HG02610 (cell line): ENCODE results near the gene SLC13A2.

Experiments used
- ATAC-seq: cut with Tn5 transposase; IDR thresholded peaks from one replicate; pipeline ENCODE4 v1.9.1; 2021; ENCODE audit warnings: mild to moderate bottlenecking, moderate library complexity; ENCODE audit not compliant: unreplicated experiment

Gene SLC13A2

DNA sequence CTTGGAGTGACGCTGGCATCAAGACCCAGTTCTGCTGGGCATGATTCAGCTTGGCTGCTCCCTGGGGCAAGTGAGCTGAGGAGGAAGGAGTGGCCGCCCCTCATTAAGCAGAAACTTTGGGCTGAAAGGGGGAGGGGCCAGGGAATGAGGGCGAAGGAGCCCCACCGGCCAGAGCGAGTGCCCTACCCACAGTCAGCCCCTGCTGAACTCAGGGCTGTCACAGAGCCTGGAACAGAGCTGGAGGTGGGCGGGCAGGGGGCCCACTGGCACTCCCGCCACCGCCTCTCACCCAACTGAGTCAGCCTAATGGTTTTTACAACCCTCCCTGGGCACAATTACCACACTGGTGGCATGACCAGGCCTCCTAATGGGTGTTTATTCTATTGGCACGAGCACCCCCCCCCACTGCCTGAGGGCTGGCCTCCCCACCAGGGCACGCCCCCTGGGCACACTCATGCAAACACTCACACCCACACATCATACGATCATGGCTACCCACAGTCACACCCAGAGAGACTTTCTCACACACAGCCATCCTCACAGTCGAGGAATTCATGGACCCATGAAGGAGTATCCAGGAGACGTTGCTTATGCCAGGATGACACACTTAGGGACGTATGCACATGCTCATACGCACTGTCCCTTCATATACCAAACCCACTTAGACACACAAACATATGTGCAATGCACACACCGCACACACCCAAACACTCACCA lies 59.8 kb downstream of the SLC13A2 start:
- no peak for ATAC-seq

DNA sequence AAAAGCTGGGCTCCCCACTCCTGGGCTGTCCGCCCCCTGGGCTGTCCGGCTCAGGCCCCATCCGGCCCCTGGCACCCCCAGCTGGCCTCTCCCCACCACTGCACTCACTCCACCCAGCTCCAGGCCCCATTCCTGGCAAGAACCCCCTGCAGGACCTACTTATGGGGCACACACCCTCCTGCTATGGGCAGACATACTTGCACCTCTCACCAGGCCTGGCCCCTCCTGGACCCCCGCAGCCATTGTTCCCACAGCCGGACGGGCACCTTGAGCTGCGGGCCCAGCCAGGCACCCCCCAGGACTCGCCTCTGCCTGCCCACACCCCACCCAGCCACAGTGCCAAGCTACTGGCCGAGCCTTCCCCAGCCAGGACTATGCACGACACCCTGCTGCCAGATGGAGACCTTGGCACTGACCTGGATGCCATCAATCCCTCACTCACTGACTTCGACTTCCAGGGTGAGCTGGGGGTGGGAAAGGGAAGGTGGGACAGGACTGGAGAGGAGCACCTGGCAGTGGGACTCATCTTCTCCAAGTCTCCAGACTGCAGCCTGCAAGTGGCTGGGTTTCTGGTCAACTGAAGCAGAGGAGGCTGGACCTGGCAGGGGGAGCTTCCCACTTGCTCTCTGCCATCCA lies 61.4 kb downstream of the SLC13A2 start:
- ATAC-seq, result no peak

DNA sequence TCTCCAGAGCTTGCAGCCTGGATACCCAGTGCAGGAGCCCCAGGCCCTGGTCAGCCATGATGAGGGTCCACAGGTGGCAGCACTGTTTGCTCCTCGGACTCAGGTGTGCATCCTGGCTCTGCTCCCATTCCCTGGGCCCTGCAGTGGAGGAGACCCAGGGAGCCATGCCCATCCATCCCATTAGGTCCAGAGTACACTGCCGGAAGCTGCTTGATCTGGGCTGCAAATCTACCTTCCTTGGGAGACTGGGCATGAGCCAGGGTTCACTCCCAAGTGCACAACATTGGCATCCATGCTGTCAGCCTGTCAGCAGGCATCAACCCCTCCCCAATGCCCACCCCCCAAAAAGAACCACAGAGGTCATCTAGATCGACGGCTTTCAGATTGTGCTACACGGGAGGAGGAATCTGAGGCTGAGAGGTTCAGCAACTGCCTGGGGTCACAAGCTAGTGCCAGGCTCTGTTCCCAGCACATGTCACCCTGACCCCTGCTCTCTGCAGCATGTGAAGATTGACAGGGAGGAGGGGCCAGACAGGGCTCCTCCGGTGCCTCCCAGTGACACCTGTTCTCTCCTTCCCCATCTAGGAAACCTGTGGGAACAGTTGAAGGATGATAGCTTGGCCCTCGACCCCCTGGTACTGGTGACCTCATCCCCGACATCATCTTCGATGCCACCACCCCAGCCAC lies 63.2 kb downstream of the SLC13A2 start:
- ATAC-seq, result no peak

DNA sequence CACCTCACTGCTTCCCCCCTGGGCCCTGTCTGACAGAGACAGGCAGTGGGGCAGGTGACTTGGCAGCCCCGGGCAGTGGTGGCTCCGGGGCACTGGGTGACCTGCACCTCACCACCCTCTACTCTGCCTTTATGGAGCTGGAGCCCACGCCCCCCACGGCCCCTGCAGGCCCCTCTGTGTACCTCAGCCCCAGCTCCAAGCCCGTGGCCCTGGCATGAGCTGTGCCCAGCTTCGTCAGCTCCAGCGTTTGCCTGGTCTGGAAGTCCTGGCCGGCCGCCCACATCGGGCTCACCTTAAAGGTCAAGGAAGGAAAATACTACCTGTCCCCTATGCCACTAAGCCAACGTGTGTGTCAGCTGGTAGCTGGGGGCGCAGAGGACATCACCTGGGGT lies 63.8 kb downstream of the SLC13A2 start:
- no peak for ATAC-seq

DNA sequence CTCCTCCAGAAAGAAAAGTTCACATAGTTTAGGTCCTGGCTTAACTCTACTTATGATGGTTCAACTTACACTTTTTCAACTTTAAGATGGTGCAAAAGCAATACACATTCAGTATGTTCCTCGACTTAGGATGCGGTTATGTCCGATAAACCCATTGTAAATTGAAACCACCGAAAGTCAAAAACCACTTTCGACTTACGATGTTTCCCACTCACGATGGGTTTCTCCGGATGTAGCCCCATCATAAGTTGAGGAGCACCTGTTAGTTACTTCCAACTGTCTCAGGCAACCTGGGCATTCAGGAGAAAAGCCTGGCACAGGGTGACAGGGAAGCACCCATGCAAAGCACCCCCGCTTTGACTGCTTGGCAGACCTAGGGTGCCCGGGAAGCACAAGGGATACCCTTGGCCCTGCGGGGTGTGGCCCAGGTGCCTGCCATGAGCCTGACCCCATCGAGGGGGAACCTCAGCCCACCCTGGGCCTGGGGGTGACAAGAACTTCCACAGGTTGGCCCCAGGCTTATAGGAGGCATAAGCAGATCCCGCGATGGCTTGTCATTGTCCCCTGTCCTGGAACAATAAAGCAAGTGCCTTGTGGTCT lies 65.0 kb downstream of the SLC13A2 start:
- ATAC-seq, result no peak

DNA sequence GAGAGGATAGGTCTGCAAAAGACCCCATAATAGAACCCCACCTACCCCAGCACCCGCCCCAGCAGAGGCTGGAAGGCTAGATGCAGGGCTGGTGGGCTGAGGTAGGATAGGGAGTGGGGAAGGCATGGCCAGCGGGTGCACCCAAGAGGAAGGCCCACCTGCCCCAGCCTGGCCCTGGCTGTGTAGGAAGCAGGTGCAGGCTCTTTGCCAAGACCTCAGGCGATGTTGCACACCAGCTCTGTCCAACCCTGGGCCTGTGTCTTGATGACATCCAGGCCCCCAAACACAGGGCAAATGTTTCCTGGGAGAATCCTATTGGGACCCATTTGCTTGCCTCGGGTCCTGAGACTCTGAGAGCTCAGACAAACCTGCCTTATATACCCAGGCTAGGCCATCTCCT lies 66.8 kb downstream of the SLC13A2 start:
- ATAC-seq, result no peak

DNA sequence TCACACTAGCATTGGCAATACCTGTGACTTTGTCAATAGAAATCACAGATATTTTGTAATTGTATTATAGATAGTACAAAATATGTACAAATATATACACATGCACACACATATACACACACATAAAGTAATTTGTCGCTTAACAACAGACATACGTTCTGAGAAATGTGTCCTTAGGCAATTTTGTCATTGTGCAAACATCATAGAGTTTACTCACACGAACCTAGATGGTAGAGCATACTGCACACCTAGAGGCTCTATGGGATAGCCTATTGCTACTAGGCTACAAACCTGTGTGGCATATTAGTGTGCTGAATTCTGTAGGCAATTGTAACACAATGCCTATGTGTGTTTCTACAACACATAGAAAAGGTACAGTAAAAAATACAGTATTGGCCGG lies 68.0 kb downstream of the SLC13A2 start:
- no peak for ATAC-seq

DNA sequence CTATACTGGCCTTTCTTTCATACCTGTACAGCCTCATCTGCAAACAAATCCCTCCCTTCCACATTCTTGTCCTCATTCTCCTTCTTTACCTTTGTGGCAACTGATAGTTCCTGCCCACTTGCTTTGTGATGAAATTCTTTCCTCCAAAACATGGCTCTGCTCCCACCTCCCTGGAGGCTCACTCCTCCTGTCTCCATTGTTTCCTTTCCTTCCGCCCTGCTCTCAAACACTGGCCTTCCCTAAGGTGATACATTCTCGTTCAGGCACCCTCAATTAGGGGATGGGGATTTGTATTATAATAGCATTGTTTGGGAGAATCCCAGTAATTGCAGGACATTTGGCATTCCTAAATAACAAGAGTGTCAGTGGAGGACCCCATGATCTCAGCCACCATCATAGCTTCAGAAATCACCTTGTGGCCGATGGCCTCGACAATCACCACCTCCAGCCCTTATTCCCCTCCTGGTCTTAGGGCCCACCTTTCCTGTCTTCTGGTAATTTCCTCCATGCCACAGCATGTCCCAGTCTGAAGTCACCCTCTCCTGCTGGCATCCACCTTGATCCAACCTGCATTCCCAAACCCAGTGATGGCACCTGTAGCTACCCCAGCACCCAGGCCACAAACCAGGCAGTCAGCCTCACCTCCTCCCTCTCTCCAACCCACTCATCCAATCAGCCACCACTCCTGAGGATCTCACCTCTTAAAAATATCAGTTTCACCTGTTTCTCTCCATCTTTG lies 71.1 kb downstream of the SLC13A2 start:
- no peak for ATAC-seq

DNA sequence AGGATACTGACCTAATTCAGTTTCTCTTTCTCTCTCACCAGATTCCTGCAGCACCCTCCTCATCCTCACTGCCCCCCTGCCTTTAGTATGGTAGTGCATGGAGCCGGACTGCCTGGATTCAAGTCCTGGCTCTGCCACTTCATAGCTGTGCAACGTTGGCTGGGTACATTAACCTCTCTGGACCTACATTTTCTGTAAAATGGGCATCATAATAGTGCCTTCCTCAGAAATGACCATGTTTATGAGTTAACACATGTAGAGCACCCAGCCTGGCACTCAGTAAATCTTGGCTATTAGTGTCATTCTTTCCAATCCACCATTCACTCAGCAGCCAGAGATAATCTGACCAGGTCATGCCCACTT lies 71.7 kb downstream of the SLC13A2 start:
- ATAC-seq, result no peak

DNA sequence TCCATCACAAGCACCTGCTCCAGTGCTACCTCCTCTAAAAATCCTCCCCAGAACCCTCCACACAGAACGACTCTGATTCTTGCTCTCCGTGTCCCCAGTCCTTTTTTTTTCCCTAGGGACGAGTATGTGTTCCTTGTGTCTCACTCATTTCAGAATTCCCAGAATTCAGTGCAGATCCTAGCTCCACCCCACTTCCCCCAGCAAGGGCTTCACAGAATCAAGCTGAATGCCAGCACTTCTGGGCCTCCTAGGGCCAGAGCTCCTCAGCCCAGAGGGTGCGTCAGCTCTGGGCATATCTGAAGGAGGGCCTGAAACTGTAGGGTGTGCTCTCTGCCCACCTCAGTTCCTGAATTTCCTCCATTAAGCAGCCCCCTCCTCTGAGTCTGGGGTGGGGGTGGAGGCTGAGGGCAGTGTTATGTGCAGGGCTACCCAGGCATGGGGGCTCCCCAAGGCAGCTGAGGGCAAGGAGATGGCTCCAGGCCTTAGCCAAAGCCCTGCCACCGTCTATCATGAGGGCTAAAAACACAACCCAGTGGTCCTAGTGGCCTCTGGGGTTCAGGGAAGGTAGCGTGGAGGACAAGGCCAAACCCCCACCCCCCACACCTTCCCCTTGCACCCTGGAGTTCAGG lies 72.5 kb downstream of the SLC13A2 start:
- no peak for ATAC-seq

DNA sequence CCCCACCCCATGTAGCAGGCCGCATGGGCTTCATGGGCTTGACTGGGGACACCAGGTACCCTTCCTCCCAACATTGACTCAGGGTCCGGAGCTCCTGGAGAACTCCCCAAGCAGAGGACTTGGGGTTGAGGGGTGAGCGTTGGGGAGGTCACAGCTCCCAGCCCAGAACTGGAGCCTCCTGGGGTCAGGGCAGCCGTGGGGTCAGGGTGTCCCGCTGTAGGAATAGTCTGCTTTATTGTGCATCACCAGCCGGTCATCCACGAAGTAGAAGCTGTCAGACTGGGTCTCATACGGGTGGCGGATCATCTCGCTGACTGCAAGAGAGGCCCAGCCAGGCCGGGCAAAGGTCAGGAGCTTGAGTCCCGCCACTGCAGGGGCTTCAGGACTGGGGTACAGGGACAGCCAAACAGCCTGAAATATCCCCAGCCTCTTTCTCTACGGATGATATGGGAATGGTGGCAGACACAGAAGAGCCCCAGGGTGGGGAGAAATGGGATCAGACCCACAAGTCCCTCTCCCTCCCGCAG lies 73.7 kb downstream of the SLC13A2 start:
- ATAC-seq, result no peak
